Bronchial epithelial cell (primary cell): ENCODE data around the gene NTN4. TPM values are rescaled to one million over a fixed set of nuclear protein-coding genes. Genes with fewer than 3 reads are reported as not detected.
"Not testable (repeated sequence)": the region's sequence is repeated elsewhere in the genome, so short reads cannot be mapped to it uniquely, and the experiment has no call there.

Experiments used
- DNase-seq: peaks from one replicate; pipeline ENCODE4 v3.0.0-alpha.2; 2010; ENCODE audit warnings: low read depth
- FAIRE-seq: peaks from 2 replicates; lab custom pipeline; 2011; peaks lifted over from hg19 to GRCh38; lab: Jason Lieb, UNC
- H3K27me3 ChIP-seq: 2 replicates; pipeline ENCODE4 v1.5.1; 2011; ENCODE audit warnings: low read length; ENCODE audit not compliant: control insufficient read depth, insufficient read depth
- H3K36me3 ChIP-seq: 2 replicates; pipeline ENCODE4 v1.5.1; 2011; ENCODE audit warnings: low read length; ENCODE audit not compliant: control insufficient read depth, insufficient read depth
- H3K4me3 ChIP-seq: 2 replicates; pipeline ENCODE4 v1.5.1; 2011; ENCODE audit warnings: mild to moderate bottlenecking, low read depth, low read length, control low read depth
- CTCF ChIP-seq: IDR thresholded peaks from 2 replicates; pipeline ENCODE4 v1.5.1; 2011; ENCODE audit warnings: mild to moderate bottlenecking, moderate library complexity, low read length, control low read depth, inconsistent platforms; ENCODE audit not compliant: insufficient read depth, severe bottlenecking
- total RNA-seq: library from RNA; depleted of rRNA; stranded (reverse); fragments of >200 nt; gene quantifications from 2 replicates; pipeline ENCODE4 v1.2.1, GENCODE V29; 2014

NTN4 gene
- total RNA-seq, 1 donor from 2014 or later: 50.3 TPM

GRCh38 chr12:95834572-95834971 lies 44.0 kb upstream of the NTN4 start:
- no peak for TF ChIP-seq CTCF
- no peaks in the 10 kb centered on the region for H3K36me3 ChIP-seq
- no peak overlapping the region for H3K4me3 ChIP-seq
- DNase-seq (no peak), FAIRE-seq (no peak)
- H3K27me3 ChIP-seq: peaks cover 19% of the 10 kb centered on the region

GRCh38 chr12:95830335-95831089 lies 39.9 kb upstream of the NTN4 start:
- peaks cover 26% of the 10 kb centered on the region for H3K27me3 ChIP-seq
- no peak for TF ChIP-seq CTCF
- DNase-seq (no peak), FAIRE-seq (peak; percentile 32)
- no peaks in the 10 kb centered on the region for H3K36me3 ChIP-seq
- no peak overlapping the region for H3K4me3 ChIP-seq

GRCh38 chr12:95829395-95829794 lies 38.8 kb upstream of the NTN4 start:
- FAIRE-seq (no peak), DNase-seq (no peak)
- no peak overlapping the region for H3K4me3 ChIP-seq
- no peaks in the 10 kb centered on the region for H3K36me3 ChIP-seq
- peaks cover 22% of the 10 kb centered on the region for H3K27me3 ChIP-seq
- no peak for TF ChIP-seq CTCF

- peak; percentile 66 for DNase-seq
- H3K4me3 ChIP-seq: no peak overlapping the region
- no peak for FAIRE-seq
- peaks cover 7% of the 10 kb centered on the region for H3K27me3 ChIP-seq
- H3K36me3 ChIP-seq: no peaks in the 10 kb centered on the region
- peak; percentile 54 for TF ChIP-seq CTCF
Measured at GRCh38 chr12:95820096-95820703, 29.6 kb upstream of the NTN4 start.

- TF ChIP-seq CTCF: peak; percentile 51
- no peaks in the 10 kb centered on the region for H3K27me3 ChIP-seq
- peak; percentile 52 for DNase-seq
- H3K36me3 ChIP-seq: no peaks in the 10 kb centered on the region
- FAIRE-seq: no peak
- H3K4me3 ChIP-seq: no peak overlapping the region
Measured at GRCh38 chr12:95815632-95816212, 25.2 kb upstream of the NTN4 start.

GRCh38 chr12:95812155-95812554 lies 21.6 kb upstream of the NTN4 start:
- DNase-seq, FAIRE-seq, H3K4me3 ChIP-seq, H3K27me3 ChIP-seq, H3K36me3 ChIP-seq: not testable (repeated sequence)
